ENCODE measurements around the gene ANO8.
A peak's percentile ranks its signal among the peaks of the same experiment; 100 is the strongest.

The ANO8 gene

DNA sequence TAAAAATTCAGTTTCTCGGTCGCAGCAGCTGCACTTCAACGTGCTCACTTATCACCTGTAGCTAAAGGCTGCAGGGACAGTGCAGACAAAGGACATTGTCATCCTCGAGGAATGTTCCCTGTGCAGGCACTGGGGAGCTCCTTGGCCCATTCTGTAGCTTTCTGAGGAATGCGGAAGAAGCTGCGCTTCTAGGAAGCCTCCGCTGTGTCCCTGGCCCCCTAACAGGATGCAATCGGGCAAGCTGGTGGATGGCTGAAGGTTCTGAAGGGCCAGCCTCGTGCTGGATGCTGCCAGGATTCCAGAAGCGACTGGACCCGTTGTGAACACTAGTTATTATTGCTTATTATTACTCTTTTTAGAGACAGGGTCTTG is 8.1 kb downstream of the ANO8 start:
- TF ChIP-seq, protein P1, sequence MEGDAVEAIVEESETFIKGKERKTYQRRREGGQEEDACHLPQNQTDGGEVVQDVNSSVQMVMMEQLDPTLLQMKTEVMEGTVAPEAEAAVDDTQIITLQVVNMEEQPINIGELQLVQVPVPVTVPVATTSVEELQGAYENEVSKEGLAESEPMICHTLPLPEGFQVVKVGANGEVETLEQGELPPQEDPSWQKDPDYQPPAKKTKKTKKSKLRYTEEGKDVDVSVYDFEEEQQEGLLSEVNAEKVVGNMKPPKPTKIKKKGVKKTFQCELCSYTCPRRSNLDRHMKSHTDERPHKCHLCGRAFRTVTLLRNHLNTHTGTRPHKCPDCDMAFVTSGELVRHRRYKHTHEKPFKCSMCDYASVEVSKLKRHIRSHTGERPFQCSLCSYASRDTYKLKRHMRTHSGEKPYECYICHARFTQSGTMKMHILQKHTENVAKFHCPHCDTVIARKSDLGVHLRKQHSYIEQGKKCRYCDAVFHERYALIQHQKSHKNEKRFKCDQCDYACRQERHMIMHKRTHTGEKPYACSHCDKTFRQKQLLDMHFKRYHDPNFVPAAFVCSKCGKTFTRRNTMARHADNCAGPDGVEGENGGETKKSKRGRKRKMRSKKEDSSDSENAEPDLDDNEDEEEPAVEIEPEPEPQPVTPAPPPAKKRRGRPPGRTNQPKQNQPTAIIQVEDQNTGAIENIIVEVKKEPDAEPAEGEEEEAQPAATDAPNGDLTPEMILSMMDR (IDR thresholded peaks at IDR 0.05; ENCODE audit: extremely low read depth, missing control alignments): no peak
- DNase-seq (ENCODE audit: low spot score): no peak

DNA sequence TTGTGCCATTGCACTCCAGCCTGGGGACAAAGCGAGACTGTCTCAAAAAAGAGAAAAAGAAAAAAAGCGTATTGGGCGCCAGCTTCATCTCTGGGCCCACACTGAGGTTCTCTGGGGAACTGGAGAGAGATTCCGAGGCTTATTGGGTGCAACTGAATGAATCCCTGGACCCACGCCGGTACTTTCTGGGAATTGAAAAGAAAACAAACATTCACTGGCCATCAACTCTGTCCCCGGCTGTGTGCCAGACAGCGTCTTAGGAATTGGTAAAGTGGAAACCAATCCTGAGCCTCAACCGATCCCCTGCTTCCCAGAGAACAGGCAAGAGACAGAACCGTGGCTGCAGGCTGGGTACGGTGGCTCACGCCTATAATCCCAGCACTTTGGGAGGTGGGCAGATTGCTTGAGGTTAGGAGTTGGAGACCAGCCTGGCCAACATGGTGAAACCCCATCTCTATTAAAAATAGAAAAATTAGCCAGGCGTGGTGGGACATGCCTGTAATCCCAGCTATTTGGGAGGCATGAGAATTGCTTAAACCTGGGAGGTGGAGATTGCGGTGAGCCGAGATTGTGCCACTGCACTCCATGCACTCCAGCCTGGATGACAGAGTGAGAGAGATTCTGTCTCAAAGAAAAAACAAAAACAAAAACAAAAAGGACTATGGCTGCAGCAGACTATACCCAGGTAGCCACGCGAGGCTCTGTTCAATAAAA is 8.6 kb downstream of the ANO8 start:
- no peak for DNase-seq (ENCODE audit: low spot score)
- TF ChIP-seq, protein P1 (IDR thresholded peaks at IDR 0.05; ENCODE audit: extremely low read depth, missing control alignments): no peak

DNA sequence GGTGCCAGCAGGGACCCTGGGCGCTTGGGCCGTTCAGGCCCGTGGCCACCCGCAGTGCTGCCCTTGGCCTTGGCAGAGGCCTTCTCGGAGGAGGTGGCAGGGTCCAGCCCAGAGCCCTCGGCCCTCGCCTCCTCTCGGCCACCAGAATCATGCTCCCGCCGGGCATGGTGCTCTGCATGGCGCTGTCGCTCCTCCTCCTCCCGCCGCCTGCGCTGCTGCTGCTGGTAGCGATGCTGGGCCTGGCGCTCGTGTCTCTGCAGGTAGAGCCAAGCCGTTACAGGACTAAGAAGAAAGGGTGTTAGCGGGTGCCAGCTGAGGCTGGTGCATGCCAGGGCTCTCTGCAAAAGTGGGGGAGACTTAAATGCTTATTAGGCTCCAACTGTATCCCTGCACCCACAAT is 9.5 kb downstream of the ANO8 start:
- TF ChIP-seq, protein P1 (IDR thresholded peaks at IDR 0.05; ENCODE audit: extremely low read depth, missing control alignments): no peak
- no peak for DNase-seq (ENCODE audit: low spot score)

DNA sequence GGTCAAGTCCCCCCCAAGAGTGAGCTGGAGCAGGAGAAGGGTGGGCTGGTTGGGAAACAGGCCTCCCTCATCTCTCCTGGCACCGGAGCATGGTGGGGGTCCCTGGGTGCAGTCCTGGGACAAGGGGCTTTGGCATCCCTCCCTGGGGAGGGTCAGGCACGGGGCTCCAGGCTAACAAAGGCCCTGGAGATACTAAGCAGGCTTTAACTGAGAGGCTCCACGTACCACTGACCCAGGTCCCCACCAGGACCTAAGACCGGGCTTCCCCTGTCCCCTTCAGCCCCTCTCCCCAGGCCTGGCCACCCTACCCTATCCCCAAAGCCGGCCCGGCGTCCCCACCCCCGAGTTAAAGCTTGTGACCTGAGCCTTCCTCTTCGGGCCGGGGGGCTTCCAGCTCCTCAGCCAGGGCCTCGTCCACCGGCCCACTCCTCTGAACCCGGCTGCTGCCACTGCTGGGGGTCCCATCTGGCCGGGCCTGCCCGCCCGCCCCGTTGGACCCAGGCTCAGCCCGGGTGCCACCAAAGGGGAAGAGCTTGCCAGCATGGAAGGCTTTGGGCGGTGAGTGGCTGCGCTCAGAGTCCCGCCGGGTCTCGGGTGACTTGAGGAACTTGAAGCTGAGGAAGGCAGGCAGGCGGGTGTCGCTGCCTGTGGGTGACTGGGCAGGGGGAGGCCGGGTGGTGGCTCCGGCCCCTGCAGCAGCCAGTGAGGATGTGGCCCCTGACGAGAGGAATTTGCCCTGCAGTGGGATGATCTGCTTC is 10.1 kb downstream of the ANO8 start:
- DNase-seq (ENCODE audit: low spot score): peak; percentile 55
- TF ChIP-seq, protein P1 (IDR thresholded peaks at IDR 0.05; ENCODE audit: extremely low read depth, missing control alignments): no peak

DNA sequence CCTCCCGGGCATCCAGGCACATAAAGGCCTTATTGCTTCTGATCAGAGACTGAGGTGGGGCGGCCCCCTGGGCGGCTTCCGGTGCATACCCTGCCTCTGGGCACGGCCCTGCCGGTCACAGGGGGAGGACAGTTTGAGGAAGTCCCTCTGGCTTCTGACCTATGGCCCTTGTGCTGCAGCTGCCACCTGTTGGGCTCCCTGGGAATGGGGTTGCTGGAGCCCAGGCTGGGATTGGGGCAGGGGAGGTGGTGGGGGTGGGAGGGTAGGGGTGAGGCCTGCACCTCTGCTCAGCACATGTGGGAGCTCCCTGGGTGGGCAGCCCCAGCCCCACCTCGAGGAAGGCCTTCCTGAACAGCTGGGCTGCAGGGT is 10.7 kb downstream of the ANO8 start:
- DNase-seq (ENCODE audit: low spot score): peak; percentile 57
- TF ChIP-seq, protein P1 (IDR thresholded peaks at IDR 0.05; ENCODE audit: extremely low read depth, missing control alignments): no peak

DNA sequence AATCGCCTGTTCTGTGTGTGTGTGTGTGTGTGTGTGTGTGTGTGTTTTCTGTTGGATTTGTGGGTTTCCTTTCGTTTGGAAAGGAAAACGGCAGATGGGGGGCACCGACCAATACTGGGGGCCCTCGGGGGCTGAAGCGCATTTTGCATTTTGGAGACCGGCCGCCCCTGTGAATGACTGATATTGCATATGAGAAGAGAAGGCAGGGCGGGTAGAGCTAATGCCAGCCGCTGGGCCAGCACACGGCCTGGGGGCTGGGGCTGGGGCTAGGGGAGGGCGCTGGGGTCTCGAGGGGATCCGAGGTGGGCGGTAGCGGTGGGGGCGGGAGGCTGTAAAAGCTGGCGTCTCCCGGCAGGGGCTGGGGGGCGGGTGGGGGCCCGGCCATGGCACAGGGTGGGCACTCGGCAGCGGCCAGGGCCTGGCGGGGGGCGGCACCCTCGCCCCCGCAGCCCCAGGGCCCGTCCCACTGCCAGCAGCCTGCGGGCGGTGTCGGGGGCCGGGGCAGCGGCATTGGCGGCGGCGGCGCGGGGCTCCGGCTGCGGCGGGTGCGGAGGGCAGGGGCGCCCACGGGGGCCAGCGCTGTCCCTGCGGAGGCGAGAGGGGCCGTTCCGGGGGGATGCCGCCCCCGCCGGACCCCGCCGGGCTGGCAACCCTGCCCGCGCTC is 11.2 kb downstream of the ANO8 start:
- TF ChIP-seq, protein P1 (IDR thresholded peaks at IDR 0.05; ENCODE audit: extremely low read depth, missing control alignments): no peak
- no peak for DNase-seq (ENCODE audit: low spot score)

DNA sequence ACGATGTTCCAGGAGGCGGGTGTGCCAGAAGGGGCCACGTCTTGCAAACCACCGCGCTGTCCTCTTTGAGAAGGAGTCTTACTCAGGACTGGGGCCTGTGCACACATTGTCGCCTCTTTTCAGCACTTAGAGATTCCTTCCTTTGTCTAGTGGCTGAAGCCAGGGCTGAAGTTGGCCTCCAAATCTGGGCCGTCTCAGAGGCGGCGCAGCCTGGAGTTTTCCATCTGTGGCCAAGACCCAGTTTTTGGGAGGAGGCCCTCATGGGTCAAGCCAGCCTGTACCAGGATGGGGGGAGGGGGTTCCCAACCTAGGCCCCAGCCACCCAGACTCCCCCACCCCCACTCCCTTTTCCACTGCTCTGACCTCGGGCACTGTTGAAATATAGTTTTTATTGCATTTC is 11.8 kb downstream of the ANO8 start:
- DNase-seq (ENCODE audit: low spot score): no peak
- TF ChIP-seq, protein P1 (IDR thresholded peaks at IDR 0.05; ENCODE audit: extremely low read depth, missing control alignments): no peak

Measured in GM20000 (cell line).